H1 (cell line): ENCODE measurements around the gene SEC22C. TPM values are rescaled to one million over a fixed set of nuclear protein-coding genes. Genes with fewer than 3 reads are reported as not detected.

ENCODE experiments used
- CTCF ChIA-PET: fragments of 300-600 bp; sonication (Branson Sonifier 250); formaldehyde crosslinking; loops from one replicate; lab custom pipeline; 2021; ENCODE audit not compliant: partially characterized antibody; lab: Charles Lee
- POLR2A ChIA-PET: fragments of 300-600 bp; sonication (Branson Sonifier 250); formaldehyde crosslinking; loops from one replicate; lab custom pipeline; 2021; ENCODE audit warnings: inconsistent platforms; ENCODE audit not compliant: partially characterized antibody; lab: Charles Lee
- DNase-seq, 2 experiments: peaks; one replicate each; pipeline versions ENCODE4 v3.0.0 to v3.0.0-alpha.2; 2010 to 2022; ENCODE audit warnings: low spot score in 2 of 2, low read depth in 1 of 2, mixed read lengths in 1 of 2
- FAIRE-seq: peaks from 2 replicates; lab custom pipeline; 2011; peaks lifted over from hg19 to GRCh38; lab: Jason Lieb, UNC
- H2AFZ ChIP-seq: 2 replicates; pipeline ENCODE4 v1.8.1; 2012; ENCODE audit warnings: low read length, inconsistent platforms
- H2AK5ac ChIP-seq: 2 replicates; pipeline ENCODE4 v1.6.1; 2013; ENCODE audit warnings: low read depth, low read length
- H2BK120ac ChIP-seq: replicated peaks from 2 replicates; pipeline ENCODE3; 2013; ENCODE audit warnings: low read depth, low read length, inconsistent platforms
- H2BK12ac ChIP-seq: 2 replicates; pipeline ENCODE4 v1.6.1; 2013; ENCODE audit warnings: low read depth, low read length
- H2BK15ac ChIP-seq: 2 replicates; pipeline ENCODE4 v1.6.1; 2013; ENCODE audit warnings: low read length
- H2BK20ac ChIP-seq: 2 replicates; pipeline ENCODE4 v1.6.1; 2013; ENCODE audit warnings: low read length
- H2BK5ac ChIP-seq: 2 replicates; pipeline ENCODE4 v1.6.1; 2013; ENCODE audit warnings: low read depth, low read length
- H3K14ac ChIP-seq: 2 replicates; pipeline ENCODE4 v1.6.1; 2013; ENCODE audit warnings: inconsistent platforms; ENCODE audit not compliant: insufficient read length
- H3K18ac ChIP-seq: 2 replicates; pipeline ENCODE4 v1.6.1; 2013; ENCODE audit warnings: low read length; ENCODE audit errors: extremely low read depth
- H3K23ac ChIP-seq: 2 replicates; pipeline ENCODE4 v1.6.1; 2013; ENCODE audit warnings: inconsistent platforms; ENCODE audit not compliant: insufficient read length
- H3K23me2 ChIP-seq: 2 replicates; pipeline ENCODE4 v1.6.1; 2013; ENCODE audit warnings: low read depth, low read length
- H3K27ac ChIP-seq: 2 replicates; pipeline ENCODE4 v1.6.1; 2011; ENCODE audit warnings: low read depth, low read length, inconsistent platforms
- H3K27me3 ChIP-seq, 4 experiments: replicated peaks in 1 of 4; 1 replicate in 1 of 4; 2 replicates in 3 of 4; pipeline versions ENCODE4 v1.6.1 to v1.8.1; 2011 to 2013; ENCODE audit warnings: low read length in 3 of 4, mild to moderate bottlenecking in 3 of 4, inconsistent platforms in 2 of 4, mixed read lengths in 2 of 4, moderate library complexity in 1 of 4; ENCODE audit not compliant: control insufficient read depth in 3 of 4, insufficient read depth in 3 of 4; ENCODE audit errors: extremely low read depth in 1 of 4
- H3K36me3 ChIP-seq, 4 experiments: 2 replicates each; pipeline versions ENCODE4 v1.6.1 to v1.8.1; 2011 to 2013; ENCODE audit warnings: mild to moderate bottlenecking in 4 of 4, low read length in 3 of 4, moderate library complexity in 2 of 4, control low read depth in 1 of 4, inconsistent platforms in 1 of 4; ENCODE audit not compliant: insufficient read depth in 4 of 4, control insufficient read depth in 2 of 4
- H3K4ac ChIP-seq: replicated peaks from 2 replicates; pipeline ENCODE3; 2013; ENCODE audit warnings: low read length, low read depth, mixed read lengths, inconsistent platforms; ENCODE audit not compliant: insufficient read length
- H3K4me1 ChIP-seq, 4 experiments: replicated peaks in 1 of 4; 1 replicate in 1 of 4; 2 replicates in 3 of 4; pipeline versions ENCODE4 v1.6.1 to v1.8.1; 2011 to 2013; ENCODE audit warnings: low read length in 3 of 4, inconsistent platforms in 2 of 4, mixed read lengths in 1 of 4; ENCODE audit not compliant: insufficient read depth in 4 of 4, control insufficient read depth in 3 of 4
- H3K4me2 ChIP-seq, 2 experiments: 2 replicates each; pipeline versions ENCODE4 v1.6.1 to v1.8.1; 2011 to 2013; ENCODE audit warnings: low read depth in 2 of 2, low read length in 2 of 2, control low read depth in 1 of 2, inconsistent platforms in 1 of 2, mild to moderate bottlenecking in 1 of 2; ENCODE audit not compliant: insufficient read depth in 1 of 2
- H3K4me3 ChIP-seq, 4 experiments: fragments of 200-600, 300-600 bp in 1 of 4; sonication (generic), shearing (Covaris generic), sonication (Bioruptor Twin) in 1 of 4; 2 replicates each; pipeline versions ENCODE4 v1.5.1 to v1.8.1; 2011 to 2016; ENCODE audit warnings: low read length in 4 of 4, low read depth in 3 of 4, control low read depth in 2 of 4, inconsistent platforms in 2 of 4, mild to moderate bottlenecking in 2 of 4, mixed read lengths in 1 of 4, moderate library complexity in 1 of 4; ENCODE audit not compliant: insufficient read depth in 2 of 4; ENCODE audit errors: extremely low read depth in 1 of 4
- H3K56ac ChIP-seq: replicated peaks from 2 replicates; pipeline ENCODE3; 2013; ENCODE audit warnings: low read depth, mild to moderate bottlenecking, mixed read lengths, low read length, inconsistent platforms; ENCODE audit not compliant: insufficient read length
- H3K79me1 ChIP-seq: 2 replicates; pipeline ENCODE4 v1.6.1; 2013; ENCODE audit warnings: low read depth, low read length, control low read depth
- H3K79me2 ChIP-seq, 2 experiments: 2 replicates each; pipeline versions ENCODE4 v1.6.1 to v1.8.1; 2012 to 2013; ENCODE audit warnings: low read length in 2 of 2, mild to moderate bottlenecking in 2 of 2, inconsistent platforms in 1 of 2; ENCODE audit not compliant: insufficient read depth in 2 of 2, control insufficient read depth in 1 of 2
- H3K9ac ChIP-seq, 4 experiments: replicated peaks in 1 of 4; 1 replicate in 1 of 4; 2 replicates in 3 of 4; pipeline versions ENCODE4 v1.6.1 to v1.8.1; 2011 to 2013; ENCODE audit warnings: low read depth in 3 of 4, low read length in 3 of 4, control low read depth in 2 of 4, mild to moderate bottlenecking in 2 of 4, moderate library complexity in 2 of 4, inconsistent platforms in 1 of 4; ENCODE audit errors: extremely low read depth in 1 of 4
- H3K9me3 ChIP-seq, 2 experiments: 2 replicates each; pipeline versions ENCODE4 v1.6.1 to v1.8.1; 2012 to 2013; ENCODE audit warnings: mild to moderate bottlenecking in 2 of 2, moderate library complexity in 2 of 2, control low read depth in 1 of 2, inconsistent platforms in 1 of 2, low read depth in 1 of 2, low read length in 1 of 2, mixed read lengths in 1 of 2; ENCODE audit not compliant: insufficient read depth in 2 of 2
- H4K20me1 ChIP-seq, 2 experiments: replicated peaks in 1 of 2; 2 replicates each; pipeline versions ENCODE3 to v1.8.1; 2011 to 2013; ENCODE audit warnings: inconsistent platforms in 2 of 2, low read length in 2 of 2, mild to moderate bottlenecking in 1 of 2; ENCODE audit not compliant: insufficient read depth in 2 of 2, control insufficient read depth in 1 of 2
- H4K5ac ChIP-seq: 2 replicates; pipeline ENCODE4 v1.6.1; 2013; ENCODE audit warnings: low read length, low read depth, mixed read lengths, inconsistent platforms; ENCODE audit not compliant: insufficient read length
- H4K8ac ChIP-seq: 2 replicates; pipeline ENCODE4 v1.8.0; 2013; ENCODE audit warnings: mild to moderate bottlenecking, moderate library complexity, low read length, inconsistent platforms; ENCODE audit not compliant: insufficient read depth; ENCODE audit errors: extremely low read depth
- H4K91ac ChIP-seq: replicated peaks from 2 replicates; pipeline ENCODE3; 2013; ENCODE audit warnings: low read length, mixed read lengths, inconsistent platforms; ENCODE audit not compliant: insufficient read length
- JUN ChIP-seq: IDR thresholded peaks from 2 replicates; pipeline ENCODE4 v1.6.1; 2011; ENCODE audit warnings: low read depth, mild to moderate bottlenecking, improper control_type of control experiment, low read length
- MAFK ChIP-seq: IDR thresholded peaks from 2 replicates; pipeline ENCODE4 v1.6.1; 2012; ENCODE audit warnings: low read depth, mild to moderate bottlenecking, improper control_type of control experiment, low read length
- POU5F1 ChIP-seq: IDR thresholded peaks from 2 replicates; pipeline ENCODE4 v1.6.1; 2011; ENCODE audit warnings: low read depth, mild to moderate bottlenecking, low read length, moderate library complexity
- WGBS, 2 experiments: shearing (Covaris generic) in 1 of 2; methylation state at CpG; one replicate each; pipeline versions ENCODE4 v1.1.6 to v1.1.7; 2013 to 2015; ENCODE audit warnings: low lambda C conversion rate in 2 of 2, mixed read lengths in 2 of 2, inconsistent platforms in 1 of 2, low coverage in 1 of 2, missing lambda C conversion rate in 1 of 2; ENCODE audit not compliant: insufficient replicate concordance in 2 of 2, insufficient coverage in 1 of 2, insufficient read length in 1 of 2; ENCODE audit errors: extremely low coverage in 1 of 2, missing lambda C conversion rate in 1 of 2; 5-methylcytosine and 5-hydroxymethylcytosine counted together
- polyA plus RNA-seq, 7 experiments: library from polyadenylated mRNA; depleted of rRNA in 3 of 7; stranded (reverse) in 5 of 7; unstranded in 2 of 7; fragments of >200 nt in 5 of 7; fragments of 200-250 nt in 2 of 7; gene quantifications; 1 replicate in 5 of 7; 2 replicates in 1 of 7; 4 replicates in 1 of 7; pipeline versions ENCODE4 v1.2.1 to v1.2.3, GENCODE V29; 2011 to 2013; ENCODE audit warnings: missing spikeins in 2 of 7, mixed read lengths in 2 of 7
- total RNA-seq: library from RNA; stranded (reverse); fragmentation: NEBNext Ultra II Directional; extraction: Animal tissue kit (Norgen Biotek cat#: 25700); gene quantifications from 2 replicates; pipeline ENCODE4 v1.2.1, GENCODE V29; 2021

SEC22C gene
- total and polyA plus RNA-seq, 2 of the 8 experiments (the other 6 are each of a cell fraction or from before 2014, with no cell fraction given) = 23.4 to 38.3 TPM

DNA sequence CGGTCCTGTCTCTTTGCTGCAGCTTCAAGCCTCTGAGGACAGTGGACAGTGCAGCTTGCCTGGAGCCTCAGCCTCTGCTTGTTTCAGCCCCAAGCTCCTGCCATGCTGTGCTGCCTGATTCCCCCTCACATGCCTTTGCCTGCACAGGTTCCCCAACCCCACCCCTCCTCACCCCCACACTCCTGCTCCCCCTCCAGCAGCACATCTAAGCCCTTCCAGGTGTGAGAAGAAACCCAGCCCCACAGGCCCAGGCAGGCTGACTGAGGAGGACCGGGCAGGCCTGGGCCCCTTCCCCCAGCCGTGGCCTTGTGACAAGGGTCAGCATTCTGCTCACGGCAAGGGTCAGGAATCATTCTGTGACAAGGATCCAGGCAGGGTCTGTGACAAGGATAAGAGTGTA lies 56.6 kb downstream of the SEC22C start:
- Histone ChIP-seq H3K56ac (no peak overlapping the region), H3K9ac (no peak overlapping the region), H3K9me3 (no peaks in the 10 kb centered on the region), H3K23me2 (peaks cover 3% of the 10 kb centered on the region; the same call in 1 of the 2 replicates), H4K91ac (no peak overlapping the region), H2AK5ac (no peak overlapping the region), H4K5ac (no peak overlapping the region), H4K8ac (no peak overlapping the region), H3K79me2 (no peaks in the 10 kb centered on the region), H2BK15ac (no peak overlapping the region), H2BK12ac (no peak overlapping the region), H3K18ac (no peak overlapping the region), H4K20me1 (peaks cover 0 to 2% of the 10 kb centered on the region in 2 experiments), H2BK20ac (no peak overlapping the region), H2BK5ac (no peak overlapping the region)
- FAIRE-seq = no peak
- CTCF ChIA-PET = interaction anchor here (1.0 to 23.3 kb wide), 6 partner anchors 9 to 17 kb away, joined by 3 to 458 read pairs (median 4); no protein-coding TSS in a partner anchor
- WGBS, 2 experiments = 89% methylated on average over 4 of the region's 4 CpGs; no CpG with 5 or more reads in 1 of the 2 experiments
- TF ChIP-seq POU5F1 = no peak
- TF ChIP-seq JUN = no peak
- TF ChIP-seq MAFK = no peak
- TF ChIP-seq, all 59 proteins: peak for 0
- no peak overlapping the region for H3K14ac ChIP-seq
- H2AFZ ChIP-seq = no peak overlapping the region
- H3K79me1 ChIP-seq = no peaks in the 10 kb centered on the region
- no peak overlapping the region for H3K23ac ChIP-seq
- DNase-seq = no peak
- no peak overlapping the region for H2BK120ac ChIP-seq
- H3K4me2 ChIP-seq = no peak overlapping the region
- H3K4me3 ChIP-seq = no peak overlapping the region
- H3K4me1 ChIP-seq = no peaks in the 10 kb centered on the region; a peak in 1 of 7 replicates
- POLR2A ChIA-PET = no interaction called here
- H3K36me3 ChIP-seq = no peaks in the 10 kb centered on the region
- H3K27me3 ChIP-seq = no peaks in the 10 kb centered on the region
- H3K4ac ChIP-seq = no peak overlapping the region
- no peak overlapping the region for H3K27ac ChIP-seq
